Trophoblast cell (in vitro differentiated cells and primary cell): Measurements from ENCODE around the gene RASEF.
A peak's percentile ranks its signal among the peaks of the same experiment; 100 is the strongest.

Source experiments
- DNase-seq, 2 donors: peaks; one replicate each; pipeline ENCODE4 v3.0.0-alpha.2; 2016
- H2AFZ ChIP-seq: 2 replicates; pipeline ENCODE4 v1.6.1; 2013; ENCODE audit warnings: low read length, moderate library complexity, mild to moderate bottlenecking; ENCODE audit not compliant: insufficient read depth, poor library complexity
- H2AK5ac ChIP-seq: 2 replicates; pipeline ENCODE4 v1.6.1; 2013; ENCODE audit warnings: mild to moderate bottlenecking, low read length
- H2BK120ac ChIP-seq: 2 replicates; pipeline ENCODE4 v1.6.1; 2013; ENCODE audit warnings: low read length, mild to moderate bottlenecking, moderate library complexity; ENCODE audit not compliant: insufficient read depth, poor library complexity
- H2BK12ac ChIP-seq: 2 replicates; pipeline ENCODE4 v1.6.1; 2013; ENCODE audit warnings: mild to moderate bottlenecking, low read length, moderate library complexity
- H2BK5ac ChIP-seq: 2 replicates; pipeline ENCODE4 v1.6.1; 2013; ENCODE audit warnings: low read length, low read depth, moderate library complexity, mild to moderate bottlenecking; ENCODE audit not compliant: poor library complexity
- H3K14ac ChIP-seq: 2 replicates; pipeline ENCODE4 v1.6.1; 2013; ENCODE audit warnings: mild to moderate bottlenecking, low read length
- H3K18ac ChIP-seq: 2 replicates; pipeline ENCODE4 v1.6.1; 2013; ENCODE audit warnings: mild to moderate bottlenecking, low read length
- H3K23ac ChIP-seq: 2 replicates; pipeline ENCODE4 v1.6.1; 2013; ENCODE audit warnings: low read length
- H3K27ac ChIP-seq: 2 replicates; pipeline ENCODE4 v1.5.1; 2013; ENCODE audit warnings: low read depth, mild to moderate bottlenecking, inconsistent platforms, low read length, moderate library complexity
- H3K27me3 ChIP-seq: 2 replicates; pipeline ENCODE4 v1.6.1; 2013; ENCODE audit warnings: inconsistent platforms, mild to moderate bottlenecking, low read length, moderate library complexity; ENCODE audit not compliant: insufficient read depth
- H3K36me3 ChIP-seq, 2 experiments: 1 replicate in 1 of 2; 2 replicates in 1 of 2; pipeline ENCODE4 v1.6.1; 2013; ENCODE audit warnings: low read length in 2 of 2, mild to moderate bottlenecking in 2 of 2, moderate library complexity in 1 of 2; ENCODE audit not compliant: insufficient read depth in 2 of 2, control insufficient read depth in 1 of 2
- H3K4ac ChIP-seq: 2 replicates; pipeline ENCODE4 v1.6.1; 2013; ENCODE audit warnings: low read depth, mild to moderate bottlenecking, low read length, moderate library complexity
- H3K4me1 ChIP-seq, 2 experiments: 1 replicate in 1 of 2; 2 replicates in 1 of 2; pipeline ENCODE4 v1.6.1; 2013; ENCODE audit warnings: low read length in 2 of 2, mild to moderate bottlenecking in 2 of 2, moderate library complexity in 1 of 2; ENCODE audit not compliant: insufficient read depth in 2 of 2, control insufficient read depth in 1 of 2
- H3K4me2 ChIP-seq: 2 replicates; pipeline ENCODE4 v1.6.1; 2013; ENCODE audit warnings: inconsistent platforms, mild to moderate bottlenecking, low read length, moderate library complexity
- H3K4me3 ChIP-seq: 2 replicates; pipeline ENCODE4 v1.5.1; 2013; ENCODE audit warnings: mild to moderate bottlenecking, low read depth, low read length, inconsistent platforms
- H3K79me1 ChIP-seq: one replicate; pipeline ENCODE4 v1.6.1; 2013; ENCODE audit warnings: low read length
- H3K79me2 ChIP-seq: 2 replicates; pipeline ENCODE4 v1.6.1; 2013; ENCODE audit warnings: low read length, mild to moderate bottlenecking; ENCODE audit not compliant: control insufficient read depth, insufficient read depth, poor library complexity
- H3K9ac ChIP-seq: 2 replicates; pipeline ENCODE4 v1.6.1; 2013; ENCODE audit warnings: mild to moderate bottlenecking, low read length
- H3K9me3 ChIP-seq: 2 replicates; pipeline ENCODE4 v1.6.1; 2013; ENCODE audit warnings: low read depth, mild to moderate bottlenecking, control low read depth, inconsistent platforms, low read length; ENCODE audit not compliant: insufficient read depth
- H4K12ac ChIP-seq: 2 replicates; pipeline ENCODE4 v1.6.1; 2013; ENCODE audit warnings: low read depth, mild to moderate bottlenecking, low read length, moderate library complexity
- H4K8ac ChIP-seq: 2 replicates; pipeline ENCODE4 v1.6.1; 2013; ENCODE audit warnings: low read depth, mild to moderate bottlenecking, low read length, moderate library complexity
- H4K91ac ChIP-seq: one replicate; pipeline ENCODE4 v1.6.1; 2013; ENCODE audit warnings: low read depth, mild to moderate bottlenecking, low read length, moderate library complexity
- WGBS: extraction: QIAGEN DNeasy Blood & Tissue Kit; methylation state at CpG from one replicate; pipeline ENCODE4 v1.1.7; 2013; ENCODE audit warnings: missing lambda C conversion rate; ENCODE audit not compliant: insufficient read length, insufficient coverage; ENCODE audit errors: extremely low coverage; 5-methylcytosine and 5-hydroxymethylcytosine counted together

Gene RASEF

DNA sequence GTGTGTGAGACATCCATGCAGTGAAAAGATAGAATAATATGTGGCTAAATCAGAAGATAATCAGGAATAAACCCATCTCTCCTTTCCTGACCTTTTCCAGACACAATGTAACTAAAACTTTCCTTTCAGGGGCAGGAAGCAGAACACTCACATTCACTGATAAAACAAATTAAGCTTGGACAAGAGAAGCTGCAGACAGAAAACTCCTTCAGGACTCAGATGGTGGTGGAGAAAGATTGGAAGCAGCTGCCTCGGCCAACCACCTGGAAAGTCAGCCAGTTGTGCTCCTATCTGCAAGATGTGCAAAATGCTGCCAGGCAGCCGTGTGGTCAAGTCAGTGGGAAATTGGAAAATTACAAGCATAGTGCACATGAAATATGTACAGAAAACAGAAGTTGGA, 26.9 kb downstream of the RASEF start:
- H2BK120ac ChIP-seq: no peak overlapping the region

DNA sequence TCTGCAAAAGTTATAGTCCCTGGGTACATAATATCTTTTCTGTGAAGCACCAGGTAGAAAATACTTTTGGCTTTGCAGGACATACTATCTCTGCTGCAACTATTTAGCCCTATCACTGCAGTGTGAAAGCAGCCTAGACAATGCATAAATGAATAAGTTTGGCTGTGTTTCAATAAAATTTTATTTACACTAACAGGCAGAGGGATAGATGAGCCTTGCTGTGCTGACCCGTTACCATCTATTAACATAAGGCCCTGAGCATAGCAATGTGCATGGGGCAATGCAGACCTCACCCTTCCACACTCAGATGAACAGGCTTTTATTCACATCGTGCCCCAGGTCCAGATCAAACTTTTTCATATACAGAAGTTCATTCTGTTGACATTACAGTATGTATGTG, 27.8 kb downstream of the RASEF start:
- no peak overlapping the region for H4K8ac ChIP-seq
- H3K14ac ChIP-seq: no peak overlapping the region
- WGBS: no CpG with 5 or more reads among the region's 2 CpGs
- no peak overlapping the region for H3K18ac ChIP-seq
- H2AFZ ChIP-seq: no peak overlapping the region
- H3K4me3 ChIP-seq: no peak overlapping the region
- no peak overlapping the region for H4K91ac ChIP-seq
- H3K9me3 ChIP-seq: peaks cover 1% of the 10 kb centered on the region
- no peak overlapping the region for H2BK5ac ChIP-seq
- no peaks in the 10 kb centered on the region for H3K36me3 ChIP-seq
- H3K27ac ChIP-seq: no peak overlapping the region
- no peak overlapping the region for H4K12ac ChIP-seq
- no peaks in the 10 kb centered on the region for H3K79me2 ChIP-seq
- no peaks in the 10 kb centered on the region for H3K27me3 ChIP-seq
- DNase-seq: no peak
- H3K4me2 ChIP-seq: no peak overlapping the region
- no peaks in the 10 kb centered on the region for H3K79me1 ChIP-seq
- H3K4ac ChIP-seq: no peak overlapping the region
- H3K23ac ChIP-seq: no peak overlapping the region
- H2BK120ac ChIP-seq: no peak overlapping the region
- no peak overlapping the region for H3K9ac ChIP-seq
- H2AK5ac ChIP-seq: no peak overlapping the region
- H2BK12ac ChIP-seq: no peak overlapping the region
- no peaks in the 10 kb centered on the region for H3K4me1 ChIP-seq

More for the DNA sequence above, 26.9 kb downstream of the RASEF start:
- Histone ChIP-seq H3K14ac (no peak overlapping the region), H3K4me2 (no peak overlapping the region), H3K4me1 (no peaks in the 10 kb centered on the region), H3K18ac (no peak overlapping the region), H3K36me3 (no peaks in the 10 kb centered on the region), H3K27me3 (no peaks in the 10 kb centered on the region), H4K12ac (no peak overlapping the region), H3K9me3 (peaks cover 1% of the 10 kb centered on the region), H4K8ac (no peak overlapping the region), H2BK5ac (no peak overlapping the region), H3K79me2 (no peaks in the 10 kb centered on the region), H3K4ac (no peak overlapping the region), H2AFZ (no peak overlapping the region), H3K9ac (peak overlapping the region; percentile 47), H2BK12ac (no peak overlapping the region), H3K23ac (no peak overlapping the region), H2AK5ac (no peak overlapping the region), H3K4me3 (no peak overlapping the region), H3K27ac (no peak overlapping the region), H4K91ac (no peak overlapping the region), H3K79me1 (no peaks in the 10 kb centered on the region)
- DNase-seq: no peak
- no CpG with 5 or more reads among the region's 2 CpGs for WGBS

DNA sequence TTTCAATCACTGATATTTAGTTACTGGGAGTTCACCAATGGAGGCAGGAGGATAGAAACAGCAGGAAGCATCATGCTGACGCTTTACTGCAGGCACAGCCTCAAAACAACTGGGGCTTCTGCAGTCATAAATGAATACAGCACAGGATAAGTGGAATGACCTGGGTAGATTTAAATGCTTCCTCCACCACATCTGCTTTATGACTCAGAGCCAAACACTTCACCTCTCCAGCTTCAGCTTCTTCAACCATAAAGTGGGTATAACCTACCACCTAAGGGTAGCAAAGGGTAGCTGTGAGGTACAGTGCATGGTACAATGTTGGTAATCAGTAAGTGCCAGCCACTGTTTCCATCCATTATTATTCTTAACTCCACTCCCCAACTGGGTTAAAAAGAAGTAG, 28.4 kb downstream of the RASEF start:
- no peaks in the 10 kb centered on the region for H3K79me2 ChIP-seq
- no peak overlapping the region for H4K91ac ChIP-seq
- H2AK5ac ChIP-seq: no peak overlapping the region
- no peak overlapping the region for H3K4me2 ChIP-seq
- no peak overlapping the region for H3K27ac ChIP-seq
- no peaks in the 10 kb centered on the region for H3K36me3 ChIP-seq
- H3K79me1 ChIP-seq: no peaks in the 10 kb centered on the region
- no peak overlapping the region for H3K9ac ChIP-seq
- no CpG with 5 or more reads among the region's 1 CpG for WGBS
- H3K4me1 ChIP-seq: no peaks in the 10 kb centered on the region
- no peaks in the 10 kb centered on the region for H3K27me3 ChIP-seq
- no peak overlapping the region for H3K4ac ChIP-seq
- no peak overlapping the region for H2AFZ ChIP-seq
- no peak overlapping the region for H4K8ac ChIP-seq
- H3K18ac ChIP-seq: no peak overlapping the region
- H2BK5ac ChIP-seq: no peak overlapping the region
- H2BK12ac ChIP-seq: no peak overlapping the region
- H3K23ac ChIP-seq: no peak overlapping the region
- no peak overlapping the region for H2BK120ac ChIP-seq
- H3K14ac ChIP-seq: no peak overlapping the region
- peaks cover 1% of the 10 kb centered on the region for H3K9me3 ChIP-seq
- DNase-seq: no peak
- no peak overlapping the region for H3K4me3 ChIP-seq
- no peak overlapping the region for H4K12ac ChIP-seq

DNA sequence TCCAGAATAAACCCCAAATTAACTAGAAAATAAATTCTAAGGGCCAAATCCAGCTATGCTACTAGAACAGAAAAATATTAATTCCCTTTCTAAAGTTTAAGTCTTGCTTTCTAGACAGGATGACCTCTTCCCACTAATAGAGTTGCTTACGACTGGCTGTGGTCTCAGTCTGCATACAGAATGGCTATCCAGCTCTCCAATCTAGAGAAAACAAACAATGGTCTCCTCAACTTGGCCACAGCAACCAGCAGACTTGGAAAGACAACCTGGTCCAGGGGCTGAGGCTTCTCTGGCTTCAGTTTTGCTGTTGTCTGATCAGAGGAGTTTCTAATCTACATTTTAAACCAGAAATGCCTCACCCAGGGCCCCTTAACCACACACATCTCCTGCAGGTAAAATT, 28.9 kb downstream of the RASEF start:
- Histone ChIP-seq H3K27ac (no peak overlapping the region), H2BK5ac (no peak overlapping the region), H4K91ac (no peak overlapping the region), H2AK5ac (no peak overlapping the region), H3K18ac (no peak overlapping the region), H3K79me1 (no peaks in the 10 kb centered on the region), H2BK12ac (no peak overlapping the region), H3K4me2 (no peak overlapping the region), H3K4me1 (no peaks in the 10 kb centered on the region), H3K9ac (no peak overlapping the region), H3K27me3 (no peaks in the 10 kb centered on the region), H2BK120ac (no peak overlapping the region), H3K79me2 (no peaks in the 10 kb centered on the region), H3K4ac (no peak overlapping the region), H3K14ac (no peak overlapping the region), H3K23ac (no peak overlapping the region), H3K36me3 (no peaks in the 10 kb centered on the region), H4K12ac (no peak overlapping the region), H3K4me3 (no peak overlapping the region), H3K9me3 (no peaks in the 10 kb centered on the region), H2AFZ (no peak overlapping the region), H4K8ac (no peak overlapping the region)
- no peak for DNase-seq
- WGBS: no CpG with 5 or more reads among the region's 1 CpG
